NCI-H1092 treated with DMSO at 0.1 percent for 48 hours (cell line): ENCODE results near the gene TNFRSF14.

ENCODE experiments used
- DNase-seq: peaks from one replicate; lab custom pipeline; 2025; lab: John Stamatoyannopoulos, UW

TNFRSF14 gene

DNA sequence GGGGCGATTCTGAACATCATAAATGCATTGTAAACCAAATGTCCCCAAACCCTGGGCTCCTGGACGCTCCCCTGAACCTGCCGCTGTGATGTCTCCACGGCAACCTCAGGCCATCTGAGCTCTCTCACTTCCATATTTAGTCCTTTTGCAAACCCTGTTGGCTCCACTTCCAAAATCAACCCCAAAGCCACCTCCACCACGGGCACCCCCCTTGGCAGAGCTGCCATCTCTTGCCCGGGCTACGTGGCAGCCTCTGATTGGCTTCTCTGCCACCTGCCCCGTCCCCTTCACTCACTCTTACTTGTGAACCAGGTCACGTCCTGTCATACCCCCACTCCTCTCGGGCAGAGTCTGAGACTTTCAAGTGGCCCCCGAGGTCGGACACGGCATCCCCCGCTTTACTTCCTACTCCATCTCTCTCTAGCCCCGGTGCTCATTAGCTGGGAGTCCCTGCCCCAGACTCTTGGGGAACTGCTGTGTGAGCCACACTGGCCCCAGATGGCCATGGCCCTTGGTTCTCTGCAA, 46.2 kb downstream of the TNFRSF14 start:
- no peak for DNase-seq

DNA sequence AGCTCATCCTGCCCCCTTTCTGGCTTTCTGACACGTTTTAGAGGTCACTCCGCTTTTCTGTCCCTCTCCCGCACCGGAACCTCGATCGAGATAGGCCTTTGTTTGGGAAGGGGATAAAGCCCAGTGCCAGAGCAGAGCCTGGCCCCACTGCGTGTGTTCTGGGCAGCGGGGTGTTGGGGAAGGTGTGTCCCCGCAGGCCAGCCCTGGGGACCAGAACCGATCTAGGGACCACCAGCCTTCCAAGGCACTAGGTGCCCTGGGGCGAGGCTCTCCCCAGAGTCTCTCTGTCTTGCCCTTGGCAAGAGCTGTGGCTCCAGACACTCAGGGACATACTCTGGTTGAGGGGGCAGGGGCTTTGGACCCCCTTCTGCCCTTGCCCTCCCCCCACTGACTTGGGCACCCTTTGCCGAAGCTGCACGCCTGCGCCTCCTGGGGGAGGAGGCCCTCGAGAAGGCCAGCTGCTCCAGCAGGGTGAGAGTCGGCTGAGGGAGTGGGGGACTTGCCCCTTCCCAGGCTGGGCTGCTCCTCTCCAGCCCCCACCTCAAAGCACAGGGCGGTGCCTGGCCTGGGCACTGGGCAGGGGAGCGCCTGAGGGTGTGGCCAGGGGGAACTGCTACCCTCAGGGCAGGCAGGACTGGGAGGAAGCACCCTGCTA, 46.8 kb downstream of the TNFRSF14 start:
- DNase-seq: no peak

DNA sequence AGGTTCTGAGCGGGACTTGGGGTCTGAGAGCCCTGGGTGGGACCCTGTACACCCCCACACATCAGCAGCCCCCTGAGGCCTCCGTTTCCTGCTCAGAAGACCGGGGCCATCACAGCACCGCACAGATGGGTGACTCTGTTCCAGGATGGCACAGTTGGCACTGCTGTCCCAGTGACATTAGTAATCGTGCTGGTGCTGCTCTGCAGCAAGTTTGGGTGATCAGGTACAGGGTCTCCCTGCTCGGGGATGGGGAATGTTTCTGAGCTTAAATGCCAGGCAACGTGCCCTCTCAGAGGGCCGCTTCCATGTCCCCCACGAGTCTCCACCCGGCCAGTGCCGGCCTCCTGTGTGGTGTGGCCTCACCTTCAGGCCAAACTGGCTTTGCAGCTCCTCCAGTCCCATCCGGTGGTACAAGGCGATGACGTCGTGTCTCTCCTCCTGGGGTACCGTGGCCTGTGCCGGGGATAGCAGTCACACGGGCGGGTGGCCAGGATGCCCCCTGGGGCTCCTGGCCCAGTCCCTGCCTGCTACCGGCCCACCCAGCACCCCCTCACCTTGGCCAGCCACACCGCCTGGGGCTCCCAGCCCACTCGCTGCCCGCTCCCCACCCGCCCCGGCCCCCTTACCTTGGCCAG, 47.5 kb downstream of the TNFRSF14 start:
- no peak for DNase-seq

DNA sequence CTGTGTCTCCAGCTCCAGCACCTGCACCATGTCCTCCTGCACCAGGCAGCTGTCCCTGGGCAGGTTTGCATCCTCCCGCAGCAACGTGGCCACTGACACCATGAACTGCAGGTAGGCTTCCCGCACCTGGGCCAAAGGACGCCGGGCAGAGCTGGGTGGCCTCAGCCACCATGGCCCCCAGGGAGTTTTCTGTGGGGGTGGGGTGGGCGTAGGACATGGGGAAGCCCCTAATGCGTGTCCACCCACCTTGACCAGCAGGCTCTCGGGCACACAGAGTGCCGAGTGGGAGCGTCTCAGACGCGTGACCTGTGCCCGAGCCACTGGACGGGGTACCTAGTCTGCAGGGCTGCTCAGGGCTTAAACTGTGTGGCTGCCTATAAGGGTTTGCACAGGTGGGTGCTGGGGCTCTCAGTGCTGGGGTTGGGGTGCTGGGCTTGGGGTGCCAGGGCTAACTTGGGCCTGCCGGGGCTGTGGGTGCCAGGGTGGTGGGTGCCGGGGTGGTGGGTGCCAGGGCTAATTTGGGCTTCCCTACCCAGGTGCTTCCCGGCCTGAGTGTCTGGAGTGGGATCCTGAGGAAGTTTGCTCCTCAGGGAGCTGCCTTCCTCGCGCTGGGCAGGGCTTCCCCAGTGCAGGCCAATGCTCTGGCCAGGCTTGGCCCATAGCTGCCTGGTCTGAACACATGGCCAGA, 48.1 kb downstream of the TNFRSF14 start:
- DNase-seq: no peak

DNA sequence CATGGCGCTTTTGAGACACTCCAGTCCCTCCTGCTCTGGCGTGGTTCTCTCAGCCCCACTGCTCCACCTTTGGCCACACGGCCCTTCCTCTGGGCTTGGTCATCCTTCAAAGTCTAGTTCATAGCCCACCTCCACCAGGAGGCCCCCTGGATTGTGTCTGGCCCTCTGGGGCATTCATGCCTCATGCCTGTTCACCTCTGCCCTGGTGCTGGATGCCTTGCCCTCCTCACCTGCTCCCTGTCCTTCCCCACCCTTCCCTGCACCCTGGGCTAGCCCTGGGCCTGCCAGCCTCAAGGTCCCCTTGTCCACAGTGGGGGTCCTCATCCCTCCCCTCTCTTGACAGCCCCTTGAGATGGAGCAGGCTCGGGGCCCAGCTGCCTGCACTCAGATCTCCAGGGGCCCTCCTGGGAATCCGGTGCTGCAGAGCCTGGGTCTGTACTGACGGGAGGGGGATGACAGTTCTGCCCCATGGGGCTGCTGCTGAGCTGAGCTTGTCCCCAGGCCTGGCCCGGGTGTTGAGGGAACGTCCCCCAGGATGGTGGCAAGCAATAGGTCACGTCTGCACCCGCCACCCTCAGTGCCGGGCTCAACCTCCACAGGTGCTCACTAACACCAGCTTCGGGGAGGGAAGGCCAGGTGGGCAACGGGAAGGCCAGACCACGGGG, 48.8 kb downstream of the TNFRSF14 start:
- no peak for DNase-seq

DNA sequence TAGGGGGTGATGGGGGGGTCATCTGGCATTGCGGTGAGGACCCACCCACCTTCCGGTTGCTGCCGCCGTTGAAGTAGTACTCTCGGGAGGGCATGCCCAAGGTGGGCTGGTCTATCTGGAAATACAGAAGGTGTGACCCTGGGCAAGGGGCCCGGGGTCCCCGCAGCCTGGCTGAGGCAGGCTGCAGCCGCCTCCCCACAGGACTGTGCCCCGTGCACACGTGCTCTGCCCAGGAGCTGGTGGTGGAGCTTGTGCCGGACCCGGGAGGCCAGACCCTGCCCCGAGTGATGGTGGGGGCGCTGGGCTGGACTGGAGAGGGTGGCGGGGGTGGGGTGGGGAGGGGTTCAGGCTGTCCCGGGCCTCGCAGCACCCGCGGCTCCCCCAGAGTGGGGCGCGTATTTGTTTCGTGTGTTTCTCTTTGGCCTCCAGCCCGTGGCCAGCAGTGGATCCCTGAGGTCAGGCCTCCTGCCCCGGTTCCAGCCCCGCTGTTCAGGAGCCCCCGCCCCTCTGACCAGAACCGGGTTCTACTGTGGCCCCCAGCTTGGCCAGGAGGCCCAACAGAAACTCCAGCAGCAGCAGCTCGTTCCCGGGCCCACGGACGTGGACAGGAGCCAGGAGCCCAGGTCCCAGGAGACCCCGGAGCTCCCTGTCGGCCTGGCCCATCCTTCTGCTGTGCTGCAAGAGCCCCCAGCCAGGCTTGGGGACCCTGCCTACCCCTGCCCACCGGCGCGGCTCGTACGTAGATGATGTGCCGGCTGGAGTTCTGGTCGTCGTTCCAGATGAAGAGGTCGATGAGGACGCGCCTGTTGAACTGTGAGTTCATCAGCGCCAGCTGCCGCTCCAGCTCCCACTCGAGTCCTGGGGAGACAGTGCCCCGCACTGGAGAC, 49.6 kb downstream of the TNFRSF14 start:
- no peak for DNase-seq

DNA sequence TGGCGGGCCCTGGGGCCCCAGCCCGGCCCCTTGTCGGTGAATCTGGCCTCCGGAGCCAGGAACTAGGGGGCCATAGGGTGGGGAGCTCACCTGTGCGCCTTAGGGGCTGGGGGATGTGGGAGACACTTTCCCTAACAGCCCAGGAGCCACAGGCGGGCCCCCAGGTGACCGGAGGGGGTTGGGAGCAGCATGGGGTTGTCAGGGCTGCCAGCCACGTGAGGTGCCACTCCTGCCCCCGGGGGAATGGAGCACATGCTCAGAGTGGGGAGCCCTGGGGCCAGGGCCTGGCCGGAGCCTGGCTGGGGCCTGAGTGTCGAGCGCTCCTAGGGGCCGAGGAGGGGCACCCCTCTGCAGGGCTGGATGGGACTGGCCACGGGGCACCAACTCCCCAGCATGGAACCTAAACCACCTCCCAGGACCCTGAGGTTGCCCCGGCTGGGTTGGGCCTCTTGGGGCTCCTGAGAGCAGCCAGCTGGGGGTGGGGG, 50.3 kb downstream of the TNFRSF14 start:
- no peak for DNase-seq

DNA sequence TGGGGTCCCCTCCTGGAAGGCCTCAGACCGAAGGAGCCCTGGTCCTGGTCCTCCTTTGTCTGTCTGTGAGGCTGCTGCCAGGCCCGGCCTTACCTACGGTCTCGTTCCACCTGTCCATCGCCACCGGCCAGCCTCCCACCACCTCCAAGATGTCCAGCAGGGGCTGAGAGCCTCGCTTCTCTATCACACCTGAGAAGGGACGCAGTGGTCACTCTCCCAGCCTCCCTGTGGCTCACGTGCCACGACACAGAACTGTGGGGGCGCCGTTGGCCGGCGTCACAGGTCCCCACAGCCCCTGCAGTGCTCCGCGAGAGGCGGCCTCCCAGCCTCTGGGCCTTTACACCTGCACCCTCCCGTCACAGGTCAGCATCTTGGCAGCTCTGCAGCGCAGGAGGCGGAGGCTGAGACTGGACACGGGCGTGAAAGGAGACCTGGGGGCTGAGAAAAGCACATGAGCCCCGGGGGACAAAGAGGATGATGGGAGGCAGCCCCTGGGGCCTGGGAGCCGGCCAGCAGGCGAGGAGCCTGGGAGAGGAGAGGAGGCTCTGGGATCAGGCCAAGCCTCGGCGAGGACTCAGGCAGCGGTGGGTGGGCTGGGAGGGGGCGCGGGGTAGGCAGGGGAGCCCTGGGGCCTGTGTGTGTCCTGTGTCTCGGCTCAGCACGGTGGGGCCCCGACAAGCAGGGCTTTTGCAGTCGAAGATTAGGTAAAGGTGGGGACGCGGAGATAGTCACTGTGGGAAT, 50.9 kb downstream of the TNFRSF14 start:
- no peak for DNase-seq

DNA sequence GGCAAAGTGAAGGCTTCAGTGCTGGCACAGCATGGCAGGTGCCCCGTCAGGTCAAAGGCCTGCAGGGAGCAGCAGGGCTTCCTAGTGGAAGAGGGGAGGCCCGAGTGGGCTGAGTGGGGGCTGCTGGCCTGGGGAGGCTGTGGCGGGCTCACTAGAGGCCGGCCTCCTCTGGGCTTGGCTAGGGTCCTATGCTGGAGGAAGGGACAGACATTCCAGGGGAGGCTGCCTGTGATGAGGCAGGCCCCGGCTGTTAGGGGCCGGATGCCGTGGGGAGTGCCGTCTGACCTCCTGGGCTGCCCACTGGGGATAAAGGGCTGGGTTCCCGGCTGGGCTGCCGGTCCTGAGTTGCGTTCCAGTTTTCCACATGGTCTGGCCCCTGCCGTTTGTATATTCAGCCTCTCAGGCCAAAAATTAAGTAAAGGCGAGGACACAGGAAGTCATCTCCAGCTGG, 51.5 kb downstream of the TNFRSF14 start:
- DNase-seq: no peak

DNA sequence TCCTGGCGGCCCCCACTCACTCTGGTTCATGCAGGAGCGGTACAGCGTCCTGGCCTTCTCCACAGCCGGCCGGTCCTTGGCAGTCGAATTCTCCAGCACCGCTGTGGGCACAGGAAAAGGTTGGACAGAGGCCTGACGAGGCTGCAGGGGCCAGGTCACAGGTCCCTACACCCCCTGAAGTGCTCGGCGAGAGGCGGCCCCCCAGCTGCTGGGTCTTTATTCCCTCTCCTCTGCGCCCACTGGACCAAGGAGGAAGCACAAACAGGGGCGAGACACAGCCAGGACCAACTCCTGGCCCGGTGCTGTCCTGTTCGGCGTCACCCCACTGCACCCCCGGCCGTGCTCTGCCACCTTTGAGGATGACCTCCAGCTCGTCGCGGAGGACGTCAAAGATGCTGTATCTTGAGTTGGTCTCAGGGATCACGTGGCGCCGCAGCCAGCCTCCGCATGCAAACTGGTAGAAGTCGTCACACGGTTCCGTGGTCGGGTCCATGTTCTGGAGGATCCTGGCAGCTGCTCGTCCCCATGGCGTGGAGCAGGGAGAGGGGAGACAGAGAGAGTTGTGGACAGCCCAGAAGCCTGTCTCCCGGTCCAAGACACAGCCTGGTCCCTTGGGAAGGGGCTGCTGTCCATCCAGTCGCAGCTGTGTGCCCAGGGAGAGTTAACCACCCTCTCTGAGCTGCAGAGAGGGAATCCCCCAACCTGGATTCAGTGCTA, 53.3 kb downstream of the TNFRSF14 start:
- no peak for DNase-seq

DNA sequence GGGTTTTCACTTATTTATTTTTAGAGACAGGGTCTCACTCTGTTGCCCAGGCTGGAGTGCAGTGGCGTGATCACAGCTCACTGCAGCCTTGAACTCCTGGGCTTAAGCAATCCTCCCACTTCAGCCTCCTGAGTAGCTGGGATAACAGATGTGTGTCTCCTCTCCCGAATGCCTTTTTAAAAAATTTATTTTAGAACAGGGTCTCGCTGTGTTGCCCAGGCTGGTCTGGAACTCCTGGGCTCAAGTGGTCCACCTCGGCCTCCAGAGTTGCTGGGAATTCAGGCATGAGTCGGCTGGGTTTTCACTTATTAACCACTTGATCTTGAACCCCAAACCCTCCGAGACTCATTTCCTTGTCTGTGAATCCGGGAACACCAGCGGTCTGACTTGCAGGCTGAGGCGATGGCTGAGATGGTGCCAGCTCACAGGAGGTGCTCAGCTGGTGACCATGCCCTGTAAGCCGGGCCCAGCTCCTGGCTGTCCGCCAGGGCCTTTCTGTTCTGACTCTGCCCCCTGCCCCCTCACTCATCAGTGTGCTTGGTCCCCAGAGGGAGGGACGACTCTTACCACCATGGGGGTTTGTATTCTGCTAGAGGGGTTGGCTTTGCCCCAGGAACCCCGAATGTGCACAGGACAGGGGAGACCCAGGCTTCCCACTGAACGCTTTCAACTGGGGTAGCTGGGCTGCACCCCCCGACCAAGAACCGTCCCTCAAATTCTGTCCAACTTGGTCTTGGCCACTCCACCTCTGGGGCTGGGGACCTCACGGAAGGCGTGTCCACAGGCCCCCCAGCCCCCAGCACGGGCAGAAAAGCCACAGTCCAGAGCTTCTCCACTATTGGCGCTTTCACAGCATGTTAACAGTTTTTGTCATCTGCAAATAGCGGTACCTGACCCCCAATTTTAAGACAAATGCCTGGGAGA, 54.1 kb downstream of the TNFRSF14 start:
- DNase-seq: no peak

DNA sequence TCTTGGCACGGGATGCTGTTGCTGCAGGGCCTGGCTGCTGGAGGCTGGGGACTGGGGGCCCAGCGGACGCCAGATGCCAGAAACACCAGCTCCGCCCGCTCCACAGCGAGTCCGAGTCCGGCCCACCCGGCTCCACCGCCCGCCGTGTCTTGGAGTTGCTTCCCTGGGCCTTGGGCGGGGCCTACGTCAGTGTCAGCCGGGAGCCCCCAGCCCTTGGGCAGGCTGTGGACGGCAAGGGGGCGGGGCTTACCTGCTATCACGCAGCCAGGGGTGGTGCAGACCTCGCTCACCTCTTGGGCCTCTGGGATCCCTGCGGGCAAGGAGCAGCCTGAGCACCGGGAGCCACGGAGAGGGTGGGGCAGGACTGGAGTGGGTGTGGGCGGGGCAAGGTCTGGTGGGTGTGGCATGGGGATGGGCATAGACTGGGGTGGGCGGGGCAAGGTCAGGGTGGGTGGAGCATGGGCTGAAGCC, 54.9 kb downstream of the TNFRSF14 start:
- DNase-seq: peak; percentile 29

DNA sequence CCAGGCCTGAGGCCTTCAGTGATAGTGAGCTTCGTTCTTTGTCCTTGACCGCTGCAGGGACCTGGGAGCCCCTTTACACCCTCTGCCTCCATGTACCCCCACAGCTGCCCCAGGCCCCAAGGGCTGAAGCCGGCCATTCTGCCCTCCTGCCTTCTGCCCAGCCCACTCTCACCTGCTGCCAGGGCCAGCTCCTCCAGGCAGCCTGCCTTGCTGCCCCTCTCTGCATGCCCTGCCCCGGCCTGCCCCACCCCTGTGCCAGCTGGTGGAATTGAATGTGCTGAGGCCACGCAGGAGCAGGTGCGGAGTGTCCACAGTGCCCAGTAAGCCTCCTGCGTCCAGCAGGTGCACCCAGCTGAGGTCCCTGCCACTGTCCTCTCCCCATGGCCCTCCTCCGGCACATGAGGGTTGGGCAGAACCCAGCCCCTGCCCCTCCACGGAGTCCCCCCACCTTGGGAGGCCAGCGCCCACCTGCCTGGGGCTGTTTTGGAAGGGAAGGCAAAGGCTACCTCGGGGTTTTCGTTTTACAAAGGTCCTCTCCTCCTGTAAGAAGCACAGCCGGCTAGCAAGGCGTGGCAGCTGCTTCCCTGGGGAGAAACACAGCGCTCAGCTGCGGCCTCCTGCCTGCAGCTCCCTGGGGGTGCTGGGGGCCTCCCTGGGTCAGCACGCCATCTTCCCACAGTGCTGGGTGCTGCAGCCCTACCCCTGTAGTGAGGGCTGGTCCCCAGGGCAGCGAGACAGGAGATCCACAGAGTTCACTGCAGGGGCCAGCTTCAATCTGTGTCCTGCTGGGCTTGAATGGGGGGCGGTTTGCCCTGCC, 55.7 kb downstream of the TNFRSF14 start:
- DNase-seq: no peak

DNA sequence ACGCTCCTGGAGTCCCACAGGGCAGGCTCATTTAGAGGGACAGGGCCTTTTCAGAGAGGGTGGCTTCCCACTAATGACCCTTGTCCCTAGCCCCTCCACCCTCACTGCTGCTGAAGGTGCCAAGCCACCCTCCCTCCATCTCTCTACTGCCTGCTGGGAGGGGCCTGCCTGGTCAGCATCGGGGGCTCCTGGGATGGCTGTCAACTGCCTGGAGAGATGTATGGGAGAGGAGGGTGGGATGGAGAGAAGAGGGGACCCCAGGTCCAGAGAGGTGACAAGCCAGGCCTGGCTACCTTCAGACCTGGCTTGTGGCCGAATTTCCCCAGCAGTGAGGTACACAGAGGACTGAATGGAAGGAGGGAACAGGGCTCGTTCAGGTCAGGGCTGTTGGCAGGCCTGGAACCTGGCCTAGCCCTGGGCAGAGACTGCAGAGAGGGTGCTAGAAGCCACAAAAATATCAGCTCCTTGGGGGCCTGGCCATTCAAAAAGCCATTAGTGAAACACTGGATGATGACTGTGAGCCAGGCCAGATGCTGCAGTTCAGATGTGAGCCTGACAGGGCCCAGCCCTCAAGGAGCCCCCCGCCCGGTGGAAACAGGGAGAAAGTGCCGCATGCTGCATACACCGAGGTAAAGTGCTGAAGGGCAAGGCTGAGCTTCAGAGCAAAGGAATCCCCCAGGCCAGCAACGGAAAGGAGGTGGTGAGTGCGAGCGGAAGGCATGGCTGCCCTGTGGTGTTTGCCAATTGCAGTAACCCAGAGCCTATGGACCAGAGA, 56.6 kb downstream of the TNFRSF14 start:
- DNase-seq: no peak
